ENCODE measurements around the gene ALDH1B1.

Gene ALDH1B1

GRCh38 chr9:38416461-38416860, 24.0 kb downstream of the ALDH1B1 start:
- DNase-seq (ENCODE audit: low read depth): no peak

DNA sequence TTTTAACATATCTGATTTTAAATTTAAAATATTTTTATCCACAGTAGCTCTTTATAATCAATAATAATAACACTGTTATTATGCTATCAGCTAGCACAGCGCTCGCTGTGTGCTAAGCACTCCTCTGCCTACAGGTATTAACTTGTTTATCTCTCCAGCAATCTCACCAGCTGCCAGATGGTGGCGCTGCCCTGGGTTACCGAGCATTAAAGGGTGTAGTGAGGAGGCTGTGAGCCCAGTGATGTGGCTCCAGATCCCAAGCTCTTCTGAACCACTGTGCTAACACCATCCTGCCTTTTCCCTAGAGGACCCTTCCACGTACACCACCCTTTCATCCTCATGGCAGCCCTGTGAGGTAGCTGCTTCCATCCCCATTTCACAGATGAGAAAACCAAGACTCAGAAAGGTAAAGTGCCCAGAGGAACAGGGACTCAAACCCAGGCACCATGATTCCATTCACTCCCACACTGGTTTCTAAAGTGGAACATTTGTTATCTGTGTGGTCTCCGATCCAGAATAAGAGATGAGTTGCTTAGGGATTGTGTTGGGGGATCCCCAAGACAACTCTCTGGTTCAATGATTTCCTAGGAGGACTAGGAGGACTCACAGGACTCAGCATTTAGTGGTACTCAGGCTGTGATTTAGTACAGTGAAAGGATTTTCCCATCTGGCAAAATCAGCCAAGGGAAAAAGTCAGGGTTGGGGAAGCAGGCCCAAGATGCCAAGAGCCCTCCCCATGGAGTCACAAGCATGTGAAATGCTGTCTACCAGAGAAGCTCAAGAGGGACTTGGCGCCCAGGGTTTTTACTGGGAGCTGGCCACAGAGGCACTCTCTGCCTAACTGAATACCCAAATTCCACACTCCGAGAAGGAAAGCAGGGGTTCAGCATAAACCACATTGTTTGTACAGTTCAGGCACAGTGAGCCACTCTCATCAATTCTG, 24.8 kb downstream of the ALDH1B1 start:
- no peak for DNase-seq (ENCODE audit: low read depth)

GRCh38 chr9:38418366-38418765, 25.9 kb downstream of the ALDH1B1 start:
- no peak for DNase-seq (ENCODE audit: low read depth)

DNA sequence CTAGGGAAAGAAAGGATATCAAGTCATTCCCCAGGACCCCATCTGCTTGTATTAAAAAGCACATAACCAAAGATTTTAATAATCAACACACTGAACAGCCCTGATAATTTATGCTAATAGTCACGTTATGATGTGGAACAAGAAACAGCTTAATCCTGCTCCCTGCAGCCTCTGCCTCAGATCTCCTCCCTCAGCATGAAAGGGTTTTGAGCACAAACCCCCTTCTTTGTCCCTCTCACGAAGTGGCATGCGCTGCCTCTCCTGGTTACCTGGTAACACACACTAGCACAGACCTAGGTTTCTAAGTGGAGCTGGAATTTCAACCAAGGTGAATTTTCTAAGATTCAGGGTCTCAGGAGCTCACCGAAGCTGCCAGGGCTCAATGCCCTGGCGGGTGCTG, 26.7 kb downstream of the ALDH1B1 start:
- DNase-seq (ENCODE audit: low read depth): no peak

- DNase-seq (ENCODE audit: low read depth): no peak
Observed at GRCh38 chr9:38421498-38422211, 29.2 kb downstream of the ALDH1B1 start.

DNA sequence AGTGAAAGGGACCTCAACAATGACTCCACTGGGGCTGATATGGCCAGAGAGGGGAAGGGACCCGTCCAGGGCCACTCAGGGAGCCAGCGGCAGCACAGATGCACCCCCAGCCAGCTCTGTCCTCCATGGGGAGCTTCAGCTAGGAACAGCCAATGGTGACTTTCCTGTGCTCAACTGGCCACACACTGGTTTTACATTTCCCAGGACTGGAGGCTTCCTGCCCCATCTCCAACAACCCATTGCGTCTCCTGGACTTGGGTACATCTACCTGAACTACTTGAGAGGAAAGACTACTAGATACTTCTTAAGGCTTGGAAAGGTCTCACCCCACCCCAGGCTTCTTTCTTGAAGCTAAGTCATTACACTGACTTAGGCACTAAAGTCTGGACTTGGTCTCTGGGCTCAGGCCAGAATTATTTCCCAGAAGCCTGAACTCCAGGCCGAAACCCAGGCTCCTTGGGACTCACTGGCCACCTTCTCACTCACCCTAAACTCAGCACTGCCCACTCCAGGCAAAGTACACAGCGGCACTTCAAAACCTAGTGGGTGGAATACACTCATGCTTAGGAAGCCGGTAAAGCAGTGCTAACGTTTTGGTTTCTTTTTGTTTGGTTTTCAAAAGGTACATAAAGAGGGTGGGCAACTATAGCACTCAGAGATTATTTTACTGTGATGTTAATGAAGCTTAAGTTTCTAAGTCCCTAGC, 30.2 kb downstream of the ALDH1B1 start:
- no peak for DNase-seq (ENCODE audit: low read depth)

GRCh38 chr9:38423273-38423972, 30.9 kb downstream of the ALDH1B1 start:
- no peak for DNase-seq (ENCODE audit: low read depth)

DNA sequence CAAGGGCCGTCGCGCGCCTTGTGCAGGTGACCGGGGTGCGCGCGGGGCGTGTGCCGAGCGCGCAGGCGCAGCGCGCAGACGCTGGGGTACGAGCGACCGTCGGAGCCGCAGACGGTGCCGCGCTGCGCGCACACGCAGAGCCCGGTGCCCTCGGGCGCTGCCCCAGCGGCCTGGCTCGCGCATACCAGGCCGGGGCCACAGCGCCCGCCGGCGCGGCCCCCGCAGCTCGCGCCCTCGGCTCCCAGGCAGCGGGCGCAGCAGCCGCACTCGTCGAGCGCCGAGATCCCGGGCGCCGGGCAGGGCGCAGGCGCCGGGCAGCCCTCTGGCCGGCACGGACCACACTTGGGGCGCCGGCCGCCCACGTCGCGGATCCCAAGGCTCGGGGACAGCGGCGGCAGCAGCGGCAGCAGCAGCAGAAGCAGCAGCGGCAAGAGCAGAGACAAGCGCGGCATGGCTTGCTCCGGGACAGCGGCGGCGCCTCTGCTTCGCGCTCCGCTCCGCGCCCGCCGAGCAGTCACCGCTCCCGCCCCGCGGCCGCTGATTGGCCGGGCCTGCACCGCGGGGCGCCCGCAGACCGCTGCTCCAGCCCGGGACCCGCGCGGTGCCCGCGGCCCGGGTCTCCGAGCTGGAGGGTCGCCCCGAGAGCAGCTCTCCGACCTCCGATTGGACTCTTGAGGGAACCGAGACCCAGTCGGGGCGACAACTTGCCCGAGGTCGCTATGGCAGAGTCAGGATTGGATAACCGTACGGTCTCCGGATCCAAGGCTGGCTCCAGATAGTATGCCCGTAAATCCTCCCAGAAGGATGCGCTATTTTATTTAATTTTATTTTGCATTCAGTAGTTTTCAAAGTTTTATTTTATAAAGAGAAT, 31.7 kb downstream of the ALDH1B1 start, which contains the start of gene IGFBPL1:
TSS of gene IGFBPL1 (minus strand) at position 482 of the 871 bp plus-strand sequence. CDS start at position 452, 30 bp downstream.
- no peak for DNase-seq (ENCODE audit: low read depth)

DNA sequence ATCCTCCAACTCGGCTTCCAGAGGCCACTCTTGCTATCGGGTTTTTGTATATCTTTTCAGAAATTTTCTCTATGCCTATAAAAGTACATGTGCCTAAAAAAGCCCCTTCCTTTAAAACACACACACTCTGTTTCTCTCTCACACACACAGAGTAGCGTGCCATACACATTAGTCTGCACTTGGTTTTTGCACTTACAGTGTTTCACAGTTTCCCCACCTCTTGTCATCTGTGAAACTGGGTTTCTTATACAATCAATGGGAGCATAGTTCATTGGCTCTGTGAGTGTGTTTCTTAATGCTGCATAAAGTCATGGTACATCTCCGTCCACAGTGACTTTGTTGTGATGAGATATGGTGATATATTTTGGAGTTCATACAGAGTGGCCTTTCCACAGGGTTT, 32.4 kb downstream of the ALDH1B1 start:
- no peak for DNase-seq (ENCODE audit: low read depth)

DNA sequence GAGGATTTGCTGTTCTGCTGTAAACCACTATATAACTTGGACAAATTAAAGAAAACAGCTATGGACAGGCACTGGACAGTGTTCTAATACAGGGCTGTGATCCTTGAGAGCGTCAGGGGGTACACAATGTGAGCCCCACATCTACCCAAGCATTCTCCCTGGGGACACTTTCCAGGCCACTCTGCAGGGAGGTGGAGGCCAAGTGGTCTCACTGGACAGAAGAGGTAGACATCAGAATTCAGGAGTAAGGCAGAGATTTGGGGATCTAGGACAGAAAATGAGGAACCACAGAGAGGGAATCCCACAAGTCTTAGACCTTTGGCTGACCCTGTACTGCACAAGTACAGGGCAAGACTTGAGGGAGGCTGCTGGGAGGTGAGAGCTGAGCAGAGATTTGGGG, 35.6 kb downstream of the ALDH1B1 start:
- DNase-seq (ENCODE audit: low read depth): no peak

DNA sequence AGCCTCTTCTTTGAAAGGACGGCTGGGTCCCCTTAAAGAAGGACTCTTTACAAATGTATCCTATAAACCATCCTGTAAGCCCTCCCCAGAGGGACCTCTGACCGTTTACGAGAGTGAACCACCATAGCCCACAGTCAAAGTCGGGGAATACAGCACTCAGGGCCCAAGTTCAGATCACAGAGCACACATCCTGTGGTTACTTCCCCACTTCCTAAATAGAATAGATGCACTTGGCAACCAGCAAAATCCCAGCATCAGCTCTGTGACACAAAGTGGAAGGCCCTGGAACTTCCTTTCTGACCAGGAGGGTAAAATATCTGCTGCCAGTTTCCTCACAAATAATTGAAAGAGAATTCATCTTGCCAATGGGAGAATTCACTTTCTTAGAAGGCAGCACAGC, 38.6 kb downstream of the ALDH1B1 start:
- DNase-seq (ENCODE audit: low read depth): no peak

DNA sequence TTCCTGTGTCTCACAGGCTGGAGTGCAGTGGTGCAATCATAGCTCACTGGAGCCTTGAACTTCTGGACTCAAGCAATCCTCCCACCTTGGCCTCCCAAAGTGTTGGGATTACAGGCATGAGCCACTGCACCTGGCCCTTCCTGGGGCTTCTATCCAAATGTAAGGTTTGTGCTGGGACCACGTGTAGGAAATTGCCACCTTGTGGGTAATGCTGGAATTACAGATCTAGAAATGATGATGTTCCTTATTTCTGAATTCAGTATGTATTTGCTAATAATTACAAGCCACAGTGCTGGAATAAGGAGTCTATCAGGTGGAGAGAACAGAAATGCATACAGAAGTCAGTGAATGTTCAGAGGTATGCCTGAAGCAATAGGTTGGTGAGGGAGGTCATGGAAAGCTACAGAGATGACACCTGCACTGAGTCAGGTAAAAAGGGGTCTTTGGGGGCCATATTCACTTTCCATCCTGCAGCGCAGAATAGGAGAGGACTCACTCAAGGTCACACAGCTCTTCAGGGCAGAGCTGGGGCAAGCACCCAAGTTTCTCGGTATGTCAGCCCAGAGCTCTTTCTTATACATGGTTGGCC, 40.5 kb downstream of the ALDH1B1 start:
- no peak for DNase-seq (ENCODE audit: low read depth)

- DNase-seq (ENCODE audit: low read depth): no peak
Observed at GRCh38 chr9:38434365-38434764, 41.9 kb downstream of the ALDH1B1 start.

DNA sequence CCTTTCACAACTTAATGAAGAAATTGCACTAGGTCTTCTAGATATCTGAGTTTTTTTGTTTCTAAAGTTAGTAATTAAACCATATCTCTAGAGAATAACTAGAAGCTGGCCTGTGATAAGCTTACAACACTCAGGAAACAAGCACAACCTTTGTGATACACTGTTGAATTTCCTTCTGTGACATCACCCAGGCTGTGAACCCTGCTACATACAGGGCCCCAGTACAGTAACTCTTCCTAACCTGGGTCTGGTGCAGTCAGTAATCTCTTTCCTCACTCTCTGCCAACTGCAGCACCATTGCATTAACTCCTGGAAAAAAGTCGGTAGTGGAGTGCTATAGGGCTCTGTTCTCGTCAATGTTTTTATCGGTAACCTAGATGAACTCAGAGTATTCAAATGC, 42.4 kb downstream of the ALDH1B1 start:
- DNase-seq (ENCODE audit: low read depth): no peak

- DNase-seq (ENCODE audit: low read depth): no peak
Observed at GRCh38 chr9:38435521-38435920, 43.0 kb downstream of the ALDH1B1 start.

GRCh38 chr9:38436708-38437107, 44.2 kb downstream of the ALDH1B1 start:
- DNase-seq (ENCODE audit: low read depth): no peak

- no peak for DNase-seq (ENCODE audit: low read depth)
Observed at GRCh38 chr9:38437193-38437823, 44.8 kb downstream of the ALDH1B1 start.

- DNase-seq (ENCODE audit: low read depth): no peak
Observed at GRCh38 chr9:38439291-38439915, 46.9 kb downstream of the ALDH1B1 start.

DNA sequence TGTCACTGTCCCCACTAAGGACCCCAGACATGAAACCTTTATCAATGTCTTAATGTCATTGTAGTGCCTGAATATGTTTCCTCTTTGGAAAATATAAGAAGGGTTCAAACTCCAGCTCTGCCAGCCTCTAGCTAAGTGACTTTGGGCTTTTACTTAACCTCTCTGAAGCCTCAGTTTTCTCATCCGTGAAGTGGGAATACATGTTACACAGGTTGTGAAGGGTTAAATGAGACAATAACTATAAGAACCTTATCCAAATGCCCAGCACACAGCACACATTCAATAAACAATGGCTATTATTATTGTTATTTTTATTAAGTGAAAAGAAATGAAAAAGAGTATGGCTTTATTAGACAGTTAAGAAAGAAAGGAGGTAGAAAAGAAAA, 47.4 kb downstream of the ALDH1B1 start:
- no peak for DNase-seq (ENCODE audit: low read depth)

- no peak for DNase-seq (ENCODE audit: low read depth)
Observed at GRCh38 chr9:38440516-38440915, 48.0 kb downstream of the ALDH1B1 start.

Measured in activated gamma-delta T cell treated with anti-CD3 and anti-CD28 coated beads, Interleukin-2, amount 50 U/mL, for 16 hours (primary cell).